GM10266 (cell line): ENCODE data around the gene POPDC3.
"Not testable (repeated sequence)": the region's sequence is repeated elsewhere in the genome, so short reads cannot be mapped to it uniquely, and the experiment has no call there.

ENCODE experiments used
- DNase-seq: peaks from one replicate; pipeline ENCODE4 v3.0.0; 2012; ENCODE audit errors: extremely low spot score
- CTCF ChIP-seq: IDR thresholded peaks from 2 replicates; pipeline ENCODE4 v1.5.1; 2012; ENCODE audit warnings: mild to moderate bottlenecking, low read depth; ENCODE audit not compliant: control insufficient read depth, insufficient read depth; ENCODE audit errors: missing control alignments

Gene POPDC3

GRCh38 chr6:105186576-105186975 is 6.8 kb upstream of the POPDC3 start:
- no peak for DNase-seq
- no peak for TF ChIP-seq CTCF

DNA sequence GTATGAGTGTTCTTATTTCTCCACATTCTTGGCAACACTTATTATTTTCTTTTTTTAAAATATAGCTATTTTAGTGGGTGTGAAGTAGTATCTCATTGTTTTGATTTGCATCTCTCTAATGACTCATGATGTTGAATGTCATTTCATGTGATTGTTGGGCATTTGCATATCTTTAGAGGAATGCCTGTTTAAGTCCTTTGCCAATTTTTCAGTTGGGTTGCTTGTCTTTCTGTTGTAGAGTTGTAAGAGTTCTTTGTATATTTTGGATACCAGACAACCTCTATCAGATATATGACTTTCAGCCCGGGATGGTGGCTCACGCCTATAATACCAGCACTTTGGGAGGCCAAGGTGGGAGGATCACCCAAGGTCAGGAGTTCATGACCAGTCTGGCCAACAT is 5.1 kb upstream of the POPDC3 start:
- no peak for TF ChIP-seq CTCF
- DNase-seq, result no peak

GRCh38 chr6:105181981-105182515 is 2.2 kb upstream of the POPDC3 start:
- peak; percentile 8 for DNase-seq
- no peak for TF ChIP-seq CTCF

- DNase-seq, result no peak
- TF ChIP-seq CTCF, result no peak
Observed at GRCh38 chr6:105178636-105179035, 1.2 kb downstream of the POPDC3 start.

GRCh38 chr6:105178110-105178509 is 1.7 kb downstream of the POPDC3 start:
- no peak for TF ChIP-seq CTCF
- no peak for DNase-seq

DNA sequence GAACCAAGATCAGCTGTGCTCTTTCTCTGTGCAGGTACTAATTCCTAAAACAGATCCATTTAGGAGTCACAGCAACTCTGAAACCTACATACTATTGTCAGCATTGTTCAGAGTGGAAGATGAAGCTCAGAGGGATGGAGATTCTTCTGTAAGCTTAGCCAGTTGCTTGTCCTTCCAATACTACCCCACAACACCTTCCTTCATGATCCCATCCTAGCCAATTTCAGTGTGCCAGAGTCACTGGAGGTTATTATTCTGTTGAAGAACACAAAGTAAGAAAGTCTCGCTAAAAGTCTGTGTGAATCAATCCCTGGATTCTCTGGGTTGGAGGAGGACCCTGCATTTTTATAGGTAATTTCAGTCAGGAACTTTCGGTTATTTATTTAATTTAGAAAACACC is 2.3 kb downstream of the POPDC3 start:
- no peak for TF ChIP-seq CTCF
- DNase-seq, result no peak

- DNase-seq, result no peak
- TF ChIP-seq CTCF, result no peak
Observed at GRCh38 chr6:105174512-105174911, 5.3 kb downstream of the POPDC3 start.

- not testable (repeated sequence) for DNase-seq
Observed at GRCh38 chr6:105172515-105172914, 7.3 kb downstream of the POPDC3 start.
